Endothelial cell of umbilical vein (primary cell): ENCODE measurements around the gene SIGLEC15.

Experiments used
- CTCF ChIP-seq, 2 donors: IDR thresholded peaks; 1 replicate in 1 of 2; 2 replicates in 1 of 2; pipeline ENCODE4 v1.5.1; 2011; ENCODE audit warnings: low read length in 2 of 2, mild to moderate bottlenecking in 2 of 2, moderate library complexity in 2 of 2, control low read depth in 1 of 2, inconsistent platforms in 1 of 2, low read depth in 1 of 2; ENCODE audit not compliant: insufficient read depth in 1 of 2; ENCODE audit errors: extremely low read depth in 1 of 2
- EZH2 ChIP-seq: IDR thresholded peaks from 2 replicates; pipeline ENCODE4 v1.6.1; 2012; ENCODE audit warnings: borderline replicate concordance, low read depth, mild to moderate bottlenecking, moderate library complexity, low read length, inconsistent platforms; ENCODE audit not compliant: severe bottlenecking
- FOS ChIP-seq: IDR thresholded peaks from 2 replicates; pipeline ENCODE4 v1.6.1; 2011; ENCODE audit warnings: mild to moderate bottlenecking, low read length, moderate library complexity, borderline replicate concordance; ENCODE audit not compliant: insufficient read depth
- MAX ChIP-seq: IDR thresholded peaks from 2 replicates; pipeline ENCODE4 v1.6.1; 2011; ENCODE audit not compliant: insufficient read depth, insufficient read length
- POLR2A ChIP-seq: IDR thresholded peaks from 2 replicates; pipeline ENCODE4 v1.6.1; 2012; ENCODE audit warnings: low read depth, mild to moderate bottlenecking, control low read depth, low read length

- TF ChIP-seq POLR2A (no peak), EZH2 (no peak), CTCF (IDR thresholded peaks at IDR 0.05; ENCODE audit: extremely low read depth in 1 of 2, insufficient read depth in 1 of 2, low read depth in 1 of 2, low read length in 2 of 2) (no peak), FOS (no peak), MAX (no peak)
Observed at GRCh38 chr18:45828917-45829811, 3.7 kb downstream of the SIGLEC15 start.
